HUDEP-2 (cell line): ENCODE results near the gene KLHDC10.
"Not testable (repeated sequence)": the region's sequence is repeated elsewhere in the genome, so short reads cannot be mapped to it uniquely, and the experiment has no call there.

Source experiments
- DNase-seq, 76 experiments: peaks; one replicate each; lab custom pipeline; 2025; ENCODE audit not compliant: unreplicated experiment in 76 of 76; lab: John Stamatoyannopoulos, UW

The KLHDC10 gene

DNA sequence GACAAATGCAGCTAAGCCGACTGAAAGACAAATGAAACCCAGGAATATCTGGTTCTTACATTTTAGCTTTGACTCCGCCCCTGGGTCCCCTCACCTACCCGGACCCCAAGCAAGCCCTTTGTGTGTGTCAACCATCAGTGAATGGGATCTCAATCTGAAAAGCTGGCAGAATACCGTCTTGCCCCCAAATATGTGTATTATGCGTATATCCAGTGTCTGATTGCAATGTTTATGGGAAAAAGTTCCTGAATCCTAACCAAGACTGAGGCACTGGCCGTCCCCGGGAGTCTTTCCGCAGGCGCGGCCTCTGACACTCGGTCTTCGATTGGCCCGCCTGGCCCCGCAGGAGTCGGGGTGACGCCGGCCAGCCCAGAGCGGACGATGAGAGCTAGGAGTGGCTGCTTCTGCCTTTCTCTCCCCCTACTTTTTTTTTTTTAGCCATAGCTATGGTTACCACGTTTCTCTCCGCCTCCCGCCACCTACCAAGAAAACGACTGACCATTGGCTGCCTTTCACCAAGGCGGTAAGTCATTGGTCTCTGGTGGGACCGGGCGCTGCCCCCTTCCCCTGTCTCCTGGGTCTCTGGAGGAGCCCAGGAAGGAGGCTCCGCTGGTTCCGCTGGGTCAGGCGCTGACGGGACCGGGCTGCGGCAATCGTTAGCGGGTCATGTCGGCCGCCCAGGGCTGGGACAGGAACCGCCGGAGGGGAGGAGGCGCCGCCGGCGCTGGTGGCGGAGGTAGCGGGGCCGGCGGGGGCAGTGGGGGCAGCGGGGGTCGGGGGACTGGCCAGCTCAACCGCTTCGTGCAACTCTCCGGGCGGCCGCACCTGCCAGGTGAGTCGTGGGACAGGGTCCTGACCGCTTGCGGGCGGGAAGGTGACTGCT lies at the start of gene KLHDC10:
Gene KLHDC10 (plus strand): TSS at position 557 of the 883 bp plus-strand sequence. CDS start 110 bp downstream, at position 667.
- DNase-seq = peak in 75 of 76 experiments; percentile 56 to 97 (median 93)

DNA sequence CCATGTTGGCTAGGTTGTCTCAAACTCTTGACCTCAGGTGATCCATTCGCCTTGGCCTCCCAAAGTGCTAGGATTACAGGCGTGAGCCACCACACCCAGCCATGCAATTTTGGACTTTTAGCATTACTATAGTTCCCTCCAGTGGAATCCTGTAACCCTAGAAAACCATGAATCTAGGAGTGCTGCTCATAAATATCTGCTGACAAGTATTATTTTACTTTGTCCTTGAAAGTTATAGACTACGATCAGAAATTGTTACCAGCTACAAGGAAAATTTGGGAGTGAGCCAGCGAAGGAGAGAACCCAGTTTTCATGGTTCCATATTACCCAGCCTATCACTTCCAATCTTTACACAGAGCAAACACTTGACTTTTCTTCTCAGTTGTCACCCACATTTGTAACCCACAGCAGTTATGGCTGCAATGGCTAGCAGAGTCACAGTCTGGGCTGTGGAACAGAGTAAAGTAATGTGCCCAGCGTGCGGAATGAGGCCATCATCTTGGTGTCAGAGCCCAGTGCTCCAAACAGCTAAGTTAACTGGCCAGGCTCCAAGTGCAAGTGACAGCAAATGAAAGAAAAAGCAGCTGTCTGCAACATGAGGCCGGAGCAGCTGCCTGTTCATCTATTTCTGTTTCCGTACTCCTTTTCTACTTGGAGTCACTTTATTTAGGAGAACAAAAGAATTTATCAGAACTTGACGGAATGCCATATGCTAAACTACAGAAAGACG lies 49.1 kb upstream of the KLHDC10 start:
- no peak for DNase-seq

GRCh38 chr7:130022115-130022514 lies 48.2 kb upstream of the KLHDC10 start:
- no peak for DNase-seq

- no peak for DNase-seq
Measured at GRCh38 chr7:130022623-130023175, 47.6 kb upstream of the KLHDC10 start.

GRCh38 chr7:130024390-130024789 lies 45.9 kb upstream of the KLHDC10 start:
- no peak for DNase-seq

DNA sequence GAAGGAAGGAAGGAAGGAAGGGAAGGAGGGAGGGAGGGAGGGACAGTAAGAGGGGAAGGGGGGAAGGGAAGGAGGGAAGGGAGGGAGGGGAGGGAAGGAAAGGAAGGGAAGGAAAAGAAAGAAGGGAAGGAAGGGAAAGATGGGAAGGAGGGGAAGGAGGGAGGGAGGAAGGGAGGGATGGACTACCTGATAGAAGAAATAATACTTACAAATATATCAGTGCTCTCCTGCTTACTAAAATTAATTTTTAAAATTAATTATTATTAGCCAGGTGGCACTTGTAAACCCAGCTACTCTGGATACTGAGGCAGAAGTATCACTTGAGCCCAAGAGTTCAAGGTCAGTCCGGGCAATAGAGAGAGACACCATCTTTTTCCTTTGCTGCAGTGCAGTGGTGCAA lies 37.6 kb upstream of the KLHDC10 start:
- no peak for DNase-seq

- peak in 1 of 76 experiments; percentile 4 for DNase-seq
Measured at GRCh38 chr7:130037703-130038102, 32.6 kb upstream of the KLHDC10 start.

DNA sequence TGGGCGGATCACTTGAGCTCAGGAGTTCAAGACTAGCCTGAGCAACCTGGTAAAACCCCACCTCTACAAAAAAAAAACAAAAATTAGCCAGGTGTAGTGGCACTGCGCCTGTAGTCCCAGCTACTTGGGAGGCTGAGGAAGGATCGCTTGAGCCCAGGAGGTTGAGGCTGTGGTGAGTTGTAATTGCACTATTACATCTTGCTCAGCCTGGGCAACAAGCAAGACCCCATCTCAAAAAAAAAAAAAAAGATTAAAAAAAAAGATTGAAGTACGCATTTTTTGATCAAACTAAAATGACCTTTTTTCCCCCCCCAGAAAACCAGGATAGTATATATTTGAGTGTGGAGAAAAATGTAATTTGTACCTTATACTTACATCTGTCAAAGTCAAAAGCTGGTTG lies 29.8 kb upstream of the KLHDC10 start:
- DNase-seq = no peak

- no peak for DNase-seq
Measured at GRCh38 chr7:130047831-130048230, 22.5 kb upstream of the KLHDC10 start.

DNA sequence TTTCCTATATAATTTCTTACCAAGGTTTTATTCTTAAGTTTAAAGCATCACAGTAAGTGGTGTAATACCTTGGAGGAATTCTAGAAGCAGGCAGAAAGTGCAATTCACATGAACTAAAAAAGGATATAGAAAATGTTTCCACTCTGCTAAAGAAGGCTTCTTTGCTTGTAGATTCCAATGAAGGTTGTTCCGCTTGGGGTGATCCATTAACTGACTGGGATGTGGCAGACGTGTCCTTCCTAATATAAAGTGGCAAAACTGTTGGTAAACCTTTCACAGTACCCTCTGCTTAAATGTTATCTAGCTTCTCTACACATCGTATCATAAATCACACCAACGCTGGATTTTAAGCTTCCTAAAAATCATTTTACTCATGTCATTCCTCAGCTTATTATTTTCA lies 21.4 kb upstream of the KLHDC10 start:
- DNase-seq = no peak

DNA sequence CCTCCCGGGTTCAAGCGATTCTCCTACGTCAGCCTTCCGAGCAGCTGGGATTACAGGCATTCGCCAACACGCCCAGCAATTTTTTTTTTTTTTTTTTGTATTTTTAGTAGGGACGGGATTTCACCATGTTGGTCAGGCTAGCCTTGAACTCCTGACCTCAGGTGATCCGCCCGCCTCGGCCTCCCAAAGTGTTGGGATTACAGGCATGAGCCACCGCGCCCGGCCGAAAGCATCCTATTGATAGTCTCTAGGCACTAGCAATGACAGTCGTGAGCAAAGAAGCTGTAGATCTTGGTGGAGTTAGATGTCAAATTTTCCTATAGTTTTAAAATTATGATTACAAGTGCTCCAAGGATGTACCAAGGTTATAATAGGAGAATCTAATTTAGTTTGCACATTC lies 18.1 kb upstream of the KLHDC10 start:
- not testable (repeated sequence) for DNase-seq

- not testable (repeated sequence) for DNase-seq
Measured at GRCh38 chr7:130055198-130055597, 15.1 kb upstream of the KLHDC10 start.

DNA sequence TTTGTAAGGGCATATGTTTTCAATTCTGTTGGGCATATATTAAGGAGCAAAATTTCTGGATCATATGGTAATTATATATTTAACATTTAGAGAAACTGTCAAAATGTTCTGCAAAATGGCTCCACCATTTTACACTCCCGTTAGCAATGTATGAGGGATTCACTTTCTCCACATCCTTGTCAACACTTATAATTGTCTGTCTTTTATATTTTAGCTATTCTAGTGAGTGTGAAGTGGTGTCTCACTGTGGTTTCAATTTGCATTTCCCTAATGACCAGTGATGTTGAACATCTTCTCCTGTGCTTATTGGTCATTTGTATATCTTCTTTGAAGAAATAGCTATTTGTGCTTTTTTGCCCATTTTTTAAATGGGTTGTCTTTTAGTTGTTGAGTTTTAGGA lies 8.1 kb upstream of the KLHDC10 start:
- DNase-seq = no peak

- DNase-seq = peak in 65 of 76 experiments; percentile 1 to 72 (median 44)
Measured at GRCh38 chr7:130063036-130063435, 7.3 kb upstream of the KLHDC10 start.

- DNase-seq = not testable (repeated sequence)
Measured at GRCh38 chr7:130064580-130064926, 5.8 kb upstream of the KLHDC10 start.

GRCh38 chr7:130065500-130066152 lies 4.7 kb upstream of the KLHDC10 start:
- no peak for DNase-seq

GRCh38 chr7:130069179-130069977 lies 956 bp upstream of the KLHDC10 start:
- DNase-seq = no peak

DNA sequence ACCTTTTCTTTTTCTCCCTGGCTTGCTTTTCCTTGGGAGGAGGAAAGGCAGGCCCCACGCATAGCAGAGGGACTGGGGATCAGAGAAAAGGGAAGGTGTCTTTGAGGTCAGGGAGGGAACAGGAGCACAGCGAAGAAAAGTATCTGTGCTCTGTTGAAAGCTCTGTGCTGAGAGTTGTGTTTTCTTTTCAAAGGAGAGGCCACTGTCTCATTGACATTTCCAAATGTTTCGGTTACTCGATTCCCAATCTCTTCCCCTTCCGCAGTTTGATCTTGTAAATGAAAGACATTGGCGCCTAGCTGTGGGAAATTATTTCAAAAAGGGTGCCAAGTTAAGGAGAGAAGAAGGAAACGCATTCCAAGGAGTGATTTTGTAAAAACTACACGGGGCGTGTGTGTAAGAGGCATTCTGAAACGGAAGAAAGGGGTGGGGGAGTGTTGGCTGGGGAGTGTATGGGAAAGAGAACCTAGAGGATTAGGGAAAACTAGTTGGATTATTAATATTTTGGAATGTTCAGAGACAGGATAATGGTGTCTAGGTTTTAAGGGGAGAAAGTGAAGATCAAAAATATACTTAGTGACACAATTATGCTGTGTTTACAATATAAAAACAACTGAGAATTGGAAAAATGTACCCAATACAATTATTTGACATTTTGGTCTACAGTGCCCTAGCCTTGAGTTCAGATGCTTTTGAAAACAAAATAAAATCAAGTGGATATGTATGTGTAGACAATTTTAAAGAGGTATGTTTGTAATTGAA lies 708 bp downstream of the KLHDC10 start:
- DNase-seq = no peak
